Cardiac septum (tissue), 1 donor: Measurements from ENCODE around the gene ZDHHC4. TPM values are rescaled to one million over a fixed set of nuclear protein-coding genes. Genes with fewer than 3 reads are reported as not detected.

Source experiments
- DNase-seq: peaks from one replicate; pipeline ENCODE4 v3.0.0-alpha.2; 2020; ENCODE audit warnings: low spot score
- intact Hi-C: fragments of 100-400 bp; cut with DNase I; formaldehyde crosslinking; loops from one replicate; pipeline ENCODE4 v1.14.0; 2022
- long read RNA-seq: library from polyadenylated mRNA; unstranded; transcript quantifications from one replicate; pipeline ENCODE4 v2.0.0, GENCODE V29; 2021
- total RNA-seq: library from RNA; stranded (reverse); fragmentation: NEBNext Ultra II Directional; extraction: Animal tissue kit (Norgen Biotek cat#: 25700); gene quantifications from one replicate; pipeline ENCODE4 v1.2.1, GENCODE V29; 2021
- donor health status: DM: no; HTN: no; CAD: no.

ZDHHC4 gene
- 34.3 TPM for total RNA-seq
- long read RNA-seq, transcript ZDHHC4-201 (8 exons, 1,259 nt) = major isoform, 9 of 36 reads
- long read RNA-seq, transcript ZDHHC4-205 (8 exons, 1,552 nt) = minor isoform, 8 of 36 reads
- long read RNA-seq, transcript ZDHHC4-203 (9 exons, 1,461 nt) = minor isoform, 5 of 36 reads
- long read RNA-seq, partial matches to known transcripts = 3 of 36 reads
- long read RNA-seq, other reads (novel, unspliced or antisense) = 6 of 36 reads

DNA sequence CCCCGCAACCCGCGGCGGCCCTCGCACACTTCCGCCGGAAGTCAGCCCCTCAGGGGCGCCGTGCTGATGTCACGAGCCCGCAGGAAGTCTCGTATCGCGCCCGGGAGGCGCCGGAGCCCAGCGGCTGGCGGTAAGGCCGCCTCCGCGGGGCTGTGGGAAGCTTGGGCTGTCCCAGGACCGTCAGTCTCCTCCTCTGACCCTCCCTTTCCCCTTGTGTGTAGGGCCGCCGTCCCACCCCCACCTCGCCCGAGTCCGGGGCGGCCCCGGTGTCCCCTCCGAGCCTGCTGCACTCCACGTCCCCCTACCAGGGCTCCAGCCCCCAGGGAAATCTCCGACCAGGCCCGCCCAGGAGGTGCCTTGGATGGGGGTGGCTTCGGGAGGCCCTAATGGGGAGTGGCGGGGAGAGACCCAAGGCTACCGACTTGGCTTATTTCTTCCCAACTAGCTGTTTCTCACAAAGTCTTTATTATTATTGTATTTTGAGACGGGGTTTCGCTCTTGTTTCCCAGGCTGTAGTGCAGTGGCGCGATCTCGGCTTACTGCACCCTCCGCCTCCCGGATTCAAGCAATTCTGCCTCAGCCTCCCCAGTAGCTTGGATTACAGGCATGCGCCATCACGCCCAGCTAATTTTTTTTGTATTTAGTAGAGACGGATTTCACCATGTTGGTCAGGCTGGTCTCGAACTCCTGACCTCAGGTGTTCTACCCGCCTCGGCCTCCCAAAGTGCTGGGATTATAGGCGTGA, at the start of gene ZDHHC4:
ZDHHC4 (plus strand) TSS at position 86 of the 745 bp plus-strand sequence. CDS start 3,108 bp downstream, outside the sequence.
- DNase-seq = peak; percentile 92
- intact Hi-C loops = loop anchor here (5.0 kb wide), 2 partner anchors 60 to 130 kb away; partner anchors contain the start of genes ZNF12 and ZNF316

DNA sequence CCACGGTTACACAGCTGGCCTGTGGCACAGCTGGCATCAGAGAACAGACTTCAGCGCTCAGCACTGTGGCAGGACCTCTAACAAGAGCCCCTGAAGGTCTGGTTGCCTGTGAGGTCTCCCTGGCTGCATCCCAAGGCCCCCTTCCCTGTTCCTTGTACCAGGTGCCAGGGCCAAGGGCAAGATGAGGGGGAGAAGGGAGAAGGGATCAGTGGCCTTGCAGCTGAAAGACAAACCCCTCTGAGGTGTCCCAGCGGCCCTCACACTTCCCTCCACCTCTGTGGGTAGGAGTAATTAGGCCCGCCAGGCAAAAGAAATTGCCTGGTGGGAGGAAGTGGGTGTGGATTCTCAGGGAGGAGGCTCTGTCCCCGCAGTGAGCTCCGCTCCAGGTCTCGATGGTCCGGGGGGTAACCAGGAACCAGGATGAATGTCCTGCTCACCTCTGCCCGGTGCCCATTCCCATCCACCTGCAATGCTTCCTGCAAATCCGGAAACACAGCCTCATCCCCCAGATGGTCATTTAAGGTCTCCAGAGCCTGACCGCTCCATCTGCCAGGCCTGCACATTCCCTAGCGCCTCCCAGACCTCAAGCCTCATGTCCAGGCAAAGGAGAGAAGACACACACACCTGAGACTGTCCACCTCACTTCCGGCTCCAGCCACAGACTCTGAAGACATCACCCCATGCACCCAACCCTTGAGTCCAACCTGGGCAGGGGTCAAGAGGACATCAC, 48.7 kb upstream of the ZDHHC4 start:
- no peak for DNase-seq
- intact Hi-C loops = no loop called here

DNA sequence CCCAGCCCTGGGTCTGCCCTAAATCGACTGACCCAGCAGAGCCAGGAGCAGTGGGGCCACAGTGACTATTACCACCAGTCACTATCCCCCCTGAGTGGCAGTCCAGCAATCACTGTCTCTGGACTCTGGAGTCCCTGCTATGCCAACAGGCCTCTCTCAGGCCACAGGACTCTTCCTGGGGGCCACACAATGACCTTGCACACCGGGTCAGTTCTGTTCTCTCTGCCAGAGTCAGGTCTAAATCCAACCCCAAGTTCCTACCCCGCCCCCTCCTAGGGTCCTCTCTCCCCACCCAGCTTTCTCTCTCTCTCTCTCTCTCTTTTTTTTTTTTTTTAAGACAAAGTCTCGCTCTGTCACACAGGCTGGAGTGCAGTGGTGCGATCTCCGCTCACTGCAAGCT, 47.6 kb upstream of the ZDHHC4 start:
- no peak for DNase-seq
- intact Hi-C loops = no loop called here

DNA sequence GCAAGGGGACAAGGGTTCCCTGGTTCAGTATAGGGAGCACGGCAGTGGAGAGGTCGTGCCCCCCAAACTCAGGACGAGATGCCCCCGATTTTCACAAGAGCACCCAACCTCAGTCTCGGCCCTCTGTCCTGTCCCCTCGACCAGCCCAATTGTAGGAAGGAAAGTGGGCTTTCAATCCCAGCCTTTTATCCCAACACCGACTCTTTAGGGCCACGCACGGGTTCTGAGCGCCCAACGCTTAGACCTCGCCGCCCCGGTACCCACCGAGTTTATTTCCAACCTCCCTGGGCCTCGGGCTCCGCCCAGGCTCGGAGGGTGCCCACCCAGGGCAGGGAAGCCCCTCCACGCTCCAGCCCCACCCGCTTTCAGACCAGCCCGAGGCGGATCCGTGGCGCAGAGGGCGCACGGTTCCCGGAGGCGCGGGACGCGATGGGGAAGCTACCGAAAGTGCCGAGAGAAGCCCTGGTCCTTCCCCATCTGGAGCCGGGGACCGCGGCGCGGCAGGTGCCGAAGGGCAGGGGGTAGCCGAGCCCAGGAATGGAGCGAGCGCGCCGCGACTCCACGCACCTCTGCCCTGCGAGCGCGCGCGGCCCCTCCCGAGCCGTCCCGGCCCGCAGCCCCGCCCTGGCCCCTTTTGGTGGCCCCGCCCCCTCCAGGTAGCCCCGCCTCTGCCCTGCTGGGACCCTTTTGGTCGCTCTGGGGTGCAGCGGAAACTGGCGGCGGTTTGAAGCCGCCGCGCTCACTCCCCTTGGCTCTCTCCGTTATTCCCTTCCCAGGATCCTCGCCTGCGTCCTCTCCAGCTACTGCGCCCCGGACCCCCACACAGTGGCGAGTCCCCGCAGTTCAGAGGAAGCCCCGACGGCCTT, 46.4 kb upstream of the ZDHHC4 start:
- no peak for DNase-seq

DNA sequence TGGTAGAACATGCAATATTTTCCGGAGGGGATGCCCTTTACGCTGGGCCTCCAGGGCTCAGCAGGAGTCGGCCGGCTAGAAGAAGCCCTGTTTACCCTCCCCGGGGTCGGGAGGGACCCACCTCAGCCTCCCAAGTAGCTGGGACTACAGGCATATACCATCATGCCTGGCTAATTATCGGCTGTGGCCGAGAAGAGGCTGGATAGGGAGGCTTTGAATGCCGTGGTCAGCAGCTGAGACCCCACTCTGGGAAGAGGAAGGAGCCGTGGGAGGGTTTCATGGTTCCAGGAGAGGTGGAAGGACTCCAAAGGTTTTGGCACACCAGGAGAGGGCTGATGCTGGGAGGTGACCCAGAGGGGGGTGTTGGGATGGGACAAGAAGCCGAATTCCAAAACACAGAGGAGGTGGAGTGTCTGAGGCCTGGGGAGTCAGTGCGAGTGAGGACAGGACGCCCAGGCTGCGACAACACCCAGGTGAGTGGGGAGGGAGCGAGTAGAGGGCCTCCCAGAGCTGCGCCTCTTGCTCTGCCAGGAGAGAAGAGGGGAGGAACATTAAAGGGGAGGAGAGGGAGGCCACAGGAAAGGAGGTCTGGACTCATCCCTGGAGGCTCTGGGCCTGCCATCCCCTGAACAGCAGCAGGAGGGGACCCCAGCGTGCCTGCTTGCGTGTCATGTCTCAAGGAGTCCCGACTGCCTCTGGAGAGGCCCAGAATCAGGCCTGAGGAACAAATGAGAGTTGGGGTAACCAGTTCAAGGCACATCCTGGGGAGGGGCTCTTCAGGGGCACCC, 45.6 kb upstream of the ZDHHC4 start:
- intact Hi-C loops = no loop called here
- no peak for DNase-seq

More for the DNA sequence above, 46.4 kb upstream of the ZDHHC4 start:
- intact Hi-C loops = no loop called here

DNA sequence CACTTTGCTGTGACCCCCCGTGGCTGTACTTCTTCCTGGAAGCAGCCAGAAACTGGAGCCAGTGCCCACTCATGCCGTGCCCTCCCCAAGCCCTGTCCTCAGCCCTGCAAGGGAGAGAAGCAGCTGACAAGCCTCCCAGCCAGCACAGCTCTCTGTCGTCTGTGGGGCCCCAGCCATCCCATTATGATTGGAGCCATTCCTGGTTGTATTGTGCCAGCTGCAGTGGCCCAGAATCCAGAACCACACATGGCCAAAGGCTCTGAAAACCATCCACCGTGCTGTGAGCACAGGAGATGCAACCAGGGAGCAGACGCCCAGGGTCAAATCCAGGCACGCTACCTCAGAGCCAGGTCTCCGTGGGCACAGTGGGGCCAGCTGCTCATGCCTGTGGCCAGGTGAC, 44.7 kb upstream of the ZDHHC4 start:
- intact Hi-C loops = no loop called here
- DNase-seq = no peak

DNA sequence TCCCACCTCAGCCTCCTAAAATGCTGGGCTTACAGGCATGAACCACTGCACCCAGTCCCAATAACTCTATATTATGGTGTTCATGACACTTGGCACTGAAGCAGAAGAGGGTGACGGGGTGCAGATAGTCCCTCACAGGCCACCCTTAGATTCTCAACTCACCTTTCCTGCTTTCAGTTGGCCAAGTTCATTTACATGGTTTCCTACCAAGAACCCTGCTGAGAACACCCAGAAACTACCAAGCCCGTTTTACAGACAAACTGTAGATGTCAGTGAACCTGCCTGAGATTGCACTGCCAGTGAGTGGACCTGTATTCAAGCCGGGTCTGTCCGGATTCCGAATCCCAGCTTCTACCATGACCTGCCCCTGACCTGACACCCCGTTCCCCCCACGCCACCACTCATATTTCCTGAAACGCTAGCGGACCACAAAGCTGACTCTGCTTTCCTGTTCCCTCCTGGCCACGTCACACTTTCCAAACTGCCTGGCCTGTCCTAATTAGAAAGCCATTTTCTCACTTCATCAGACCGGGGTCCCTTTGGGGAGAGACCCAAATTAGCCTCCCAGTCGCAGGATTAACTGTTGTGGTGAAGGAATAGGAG, 43.3 kb upstream of the ZDHHC4 start:
- intact Hi-C loops = no loop called here
- no peak for DNase-seq

DNA sequence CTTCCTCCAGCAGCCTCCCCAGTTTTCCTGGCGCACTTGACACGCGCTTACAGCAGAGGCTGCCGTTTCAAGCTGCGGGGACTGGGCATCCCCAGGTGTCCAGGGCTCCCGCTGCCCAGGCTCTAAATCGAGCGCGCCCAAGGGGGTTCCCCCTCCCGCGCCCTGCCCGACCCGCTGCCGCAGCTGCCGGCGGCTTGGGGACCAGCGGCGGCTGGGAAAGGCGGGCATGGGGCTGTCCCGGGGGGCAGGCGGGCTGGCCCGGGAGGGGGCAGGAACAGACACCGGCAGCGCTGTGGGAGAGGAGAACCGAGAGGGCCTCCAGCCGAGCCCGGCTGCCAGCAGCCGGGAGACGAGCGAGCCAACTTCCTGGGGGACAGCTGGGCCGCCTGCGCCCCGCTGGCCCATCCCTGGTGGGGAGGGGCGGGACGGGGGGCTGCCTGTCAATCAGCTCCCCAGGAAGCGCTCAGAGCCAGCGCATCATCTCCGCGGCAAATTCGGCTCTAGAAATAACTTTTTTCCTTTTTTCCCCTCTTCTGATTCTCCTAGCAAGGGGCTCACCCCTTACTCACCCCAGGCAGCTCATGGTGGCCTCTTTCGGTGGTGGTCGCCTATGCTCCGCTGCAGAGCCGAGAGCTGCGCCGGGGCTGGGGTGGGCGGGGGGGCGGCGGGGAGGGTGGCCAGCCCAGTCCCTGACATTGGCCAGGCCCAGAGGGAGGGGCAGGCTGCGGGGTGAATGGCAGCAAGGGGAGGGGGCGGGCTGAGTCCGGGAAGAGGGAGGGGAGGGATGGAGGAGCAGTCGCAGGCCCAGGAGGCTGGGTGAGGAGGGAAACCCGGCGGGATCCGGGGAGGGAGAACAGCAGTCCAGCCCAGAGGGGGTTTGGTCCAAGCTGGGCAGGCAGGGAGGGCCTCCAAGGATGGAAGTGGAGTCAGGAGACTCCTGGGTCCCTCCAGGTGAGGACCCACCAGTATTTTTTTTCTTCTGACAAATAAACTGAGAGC, 40.7 kb upstream of the ZDHHC4 start:
- no peak for DNase-seq
- intact Hi-C loops = no loop called here

DNA sequence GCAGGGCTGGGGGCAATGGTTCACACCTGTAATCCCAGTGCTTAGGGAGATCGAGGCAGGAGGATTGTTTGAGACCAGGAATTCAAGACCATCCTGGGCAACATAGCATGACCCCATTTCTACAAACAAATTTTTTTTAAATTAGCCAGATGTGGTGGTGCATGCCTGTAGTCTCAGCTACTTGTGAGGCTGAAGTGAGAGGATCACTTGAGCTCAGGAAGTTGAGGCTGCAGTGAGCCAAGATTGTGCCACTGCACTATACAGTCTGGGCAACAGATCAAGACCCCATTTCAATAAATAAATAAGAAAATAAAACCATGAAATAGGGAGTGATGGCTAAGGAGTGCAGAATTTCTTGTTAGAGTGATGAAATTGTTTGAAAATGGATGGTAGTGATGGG, 34.9 kb upstream of the ZDHHC4 start:
- intact Hi-C loops = no loop called here
- DNase-seq = no peak

DNA sequence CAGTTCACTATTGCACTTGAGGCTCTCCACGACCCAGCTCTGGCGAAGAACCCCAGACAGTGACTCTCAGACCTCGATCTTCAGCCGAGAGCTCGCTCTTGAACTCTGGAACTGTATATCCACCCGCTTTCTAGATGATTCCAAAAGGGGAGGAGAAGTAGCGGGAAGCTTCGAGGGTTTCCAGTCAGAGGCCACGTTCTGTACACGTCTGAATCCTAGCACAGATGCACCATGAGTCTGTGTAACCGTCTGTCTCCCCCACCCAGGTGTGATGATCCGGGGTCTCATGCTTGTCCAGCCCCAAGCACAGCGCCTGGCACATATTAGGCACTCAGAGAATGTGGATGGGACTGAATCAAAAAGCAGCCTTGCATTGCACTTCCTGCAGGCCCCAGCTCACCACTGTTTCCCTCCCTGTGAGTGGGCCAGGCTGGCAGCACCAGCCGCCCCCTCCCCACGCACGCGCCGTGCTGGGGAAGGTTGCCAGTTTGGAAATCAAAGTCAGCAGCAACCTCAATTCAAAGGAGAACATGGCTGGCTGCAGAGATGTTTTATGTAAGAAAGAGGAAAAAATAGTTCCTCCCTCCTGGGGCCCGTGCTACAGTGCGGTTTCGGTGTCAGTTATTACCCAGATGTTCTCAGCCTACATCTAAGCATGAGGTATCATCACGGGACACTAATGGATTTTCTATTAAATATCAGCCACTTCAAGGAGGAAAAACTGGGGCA, 31.7 kb upstream of the ZDHHC4 start:
- no peak for DNase-seq
- intact Hi-C loops = no loop called here

DNA sequence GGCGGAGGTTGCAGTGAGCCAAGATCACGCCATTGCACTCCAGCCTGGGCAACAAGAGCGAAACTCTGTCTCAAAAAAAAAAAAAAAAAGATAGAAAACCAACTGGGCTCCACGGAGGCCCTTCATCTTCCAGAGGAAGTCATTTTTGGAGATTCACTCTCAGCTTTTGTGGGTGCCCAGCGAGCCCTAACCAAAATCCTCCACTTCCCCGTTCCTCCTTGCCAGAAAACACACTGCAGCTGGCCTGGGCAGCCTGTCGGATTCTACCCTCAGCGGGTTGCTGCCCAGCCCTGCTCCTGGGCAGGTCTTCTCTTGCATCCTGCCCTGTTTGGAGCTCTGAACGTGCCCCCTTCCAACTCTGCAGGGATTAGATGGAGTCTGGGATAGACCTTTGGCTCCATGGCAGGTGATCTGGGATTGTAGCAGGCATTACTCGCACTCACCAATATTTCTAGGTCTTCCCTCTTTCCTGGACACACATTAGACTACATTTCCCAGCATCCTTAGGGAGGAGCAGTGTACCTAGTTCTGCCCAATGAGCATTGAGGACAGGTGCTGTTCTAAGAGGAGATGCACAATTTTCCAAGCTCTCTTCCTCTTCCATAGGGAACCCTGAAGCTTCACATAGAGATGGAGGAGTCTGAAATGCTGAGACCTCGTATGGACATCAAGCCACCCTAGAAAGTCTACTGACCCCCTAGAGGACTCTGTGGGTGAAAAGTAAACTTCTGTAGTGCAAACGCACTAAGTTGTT, 30.6 kb upstream of the ZDHHC4 start:
- DNase-seq = no peak
- intact Hi-C loops = no loop called here

DNA sequence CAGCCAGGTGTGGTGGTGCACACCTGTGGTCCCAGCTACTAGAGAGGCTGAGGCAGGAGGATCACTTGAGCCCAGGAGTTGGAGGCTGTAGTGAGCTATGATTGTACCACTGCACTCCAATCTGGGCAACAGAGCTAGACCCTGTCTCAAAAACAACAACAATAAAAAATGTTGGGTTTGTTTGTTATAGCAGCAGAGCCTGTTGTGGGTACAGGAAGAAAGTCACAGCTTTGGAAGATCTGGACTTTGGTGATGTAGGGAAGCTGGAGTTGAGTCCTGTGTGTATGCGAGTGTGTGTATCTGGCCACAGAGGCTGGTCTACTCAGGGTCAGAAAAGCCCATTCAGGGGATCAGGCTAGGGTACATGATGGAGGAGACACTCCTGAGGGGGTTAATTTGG, 29.9 kb upstream of the ZDHHC4 start:
- intact Hi-C loops = no loop called here
- DNase-seq = no peak

DNA sequence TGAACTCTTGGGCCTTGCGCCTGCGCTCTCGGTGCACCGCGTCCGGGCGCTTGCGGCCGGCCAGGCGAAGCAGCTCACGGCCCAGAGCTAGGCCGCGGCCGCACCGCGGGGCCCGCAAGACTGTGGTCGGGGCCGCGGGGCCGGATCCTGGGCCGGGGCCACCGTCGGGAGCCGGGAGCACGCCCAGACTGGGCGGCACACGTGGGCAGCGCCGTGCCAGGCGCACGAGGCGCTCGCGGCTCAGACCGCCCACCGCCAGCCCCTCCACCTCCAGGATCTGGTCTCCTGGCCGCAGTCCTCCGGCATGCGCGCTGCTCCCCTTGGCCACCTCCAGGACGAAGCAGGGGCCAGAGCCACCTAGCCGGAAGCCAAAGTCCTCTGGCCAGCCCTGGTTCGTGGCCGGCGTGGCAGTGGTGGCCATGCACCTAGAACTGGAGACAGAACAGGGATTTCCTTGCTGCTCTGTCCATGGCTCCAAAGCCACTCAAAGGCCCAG, 26.2 kb upstream of the ZDHHC4 start, which contains the start of gene GRID2IP:
GRID2IP (minus strand) TSS at position 446 of the 496 bp plus-strand sequence; CDS start at position 421, 25 bp downstream.
- intact Hi-C loops = no loop called here
- no peak for DNase-seq

DNA sequence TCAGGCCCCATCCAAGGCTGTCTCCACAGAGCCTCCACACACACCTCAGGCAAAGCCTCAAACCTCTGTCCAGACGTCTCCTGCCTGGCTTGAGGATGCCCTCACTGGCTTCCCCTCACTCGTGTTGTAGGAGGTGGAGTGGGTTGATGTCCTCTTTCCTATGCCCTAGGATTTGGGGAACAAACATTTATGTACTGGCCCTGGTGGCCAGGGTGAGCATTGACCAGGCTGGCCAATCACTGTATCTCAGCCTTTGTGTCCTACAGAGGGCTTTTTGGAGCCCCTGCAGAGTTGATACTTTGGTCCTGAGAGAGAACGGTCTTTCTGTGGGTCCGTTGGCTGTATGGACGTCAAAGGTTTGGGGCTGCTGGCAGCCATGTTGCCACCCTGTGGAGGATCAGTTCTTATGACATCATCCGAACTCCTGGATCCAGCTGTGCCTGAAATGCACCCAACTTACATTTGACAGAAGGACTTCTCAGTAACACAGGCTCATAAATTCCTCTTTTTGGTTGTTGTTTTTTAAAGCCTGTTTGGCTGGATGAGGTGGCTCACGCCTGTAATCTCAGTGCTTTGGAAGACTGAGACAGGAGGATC, 23.7 kb upstream of the ZDHHC4 start:
- intact Hi-C loops = no loop called here
- DNase-seq = no peak

DNA sequence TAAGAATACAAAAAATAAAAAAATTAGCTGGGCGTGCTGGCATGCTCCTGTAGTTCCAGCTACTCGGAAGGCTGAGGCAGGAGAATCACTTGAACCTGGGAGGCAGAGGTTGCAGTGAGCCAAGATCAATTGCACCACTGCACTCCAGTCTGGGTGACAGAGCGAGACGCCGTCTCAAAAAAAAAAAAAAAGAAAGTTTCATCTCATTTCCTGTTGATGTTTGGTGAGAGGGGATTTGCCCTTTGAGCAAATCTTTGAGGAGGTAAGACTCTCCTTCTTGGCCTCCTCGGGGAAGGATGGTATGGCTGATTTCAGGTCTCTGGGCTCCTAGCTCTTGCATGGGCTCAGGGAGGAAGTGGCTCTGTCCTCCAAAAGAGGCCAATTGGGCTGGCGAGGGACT, 22.4 kb upstream of the ZDHHC4 start:
- no peak for DNase-seq
- intact Hi-C loops = no loop called here
